ENCODE measurements around the gene FAN1. TPM values are rescaled to one million over a fixed set of nuclear protein-coding genes. Genes with fewer than 3 reads are reported as not detected.

Gene FAN1
- total and polyA plus RNA-seq, 9 of the 15 experiments (the other 6 are each of a cell fraction or from before 2014, with no cell fraction given), result 1.5 to 16.8 (median 12.0) TPM

GRCh38 chr15:30925686-30926085 is 22.0 kb downstream of the FAN1 start:
- Histone ChIP-seq H3K4me2 (ENCODE audit: insufficient read depth, low read length) (no peak overlapping the region), H3K27ac (ENCODE audit: extremely low read depth, low read depth, low read length) (no peak overlapping the region), H3K9me3 (replicated peaks; ENCODE audit: control insufficient read depth, insufficient read depth, low read depth, low read length) (no peaks in the 10 kb centered on the region), H3K79me2 (ENCODE audit: control insufficient read depth, insufficient read depth, low read length) (no peaks in the 10 kb centered on the region), H3K9me1 (ENCODE audit: control insufficient read depth, insufficient read depth, low read length) (no peaks in the 10 kb centered on the region), H3K4me3 (no peak overlapping the region), H2AFZ (ENCODE audit: low read depth, low read length) (no peak overlapping the region), H3K4me1 (replicated peaks in 1 of 2; ENCODE audit: control insufficient read depth in 2 of 2, insufficient read depth in 2 of 2, low read length in 2 of 2) (no peaks in the 10 kb centered on the region), H4K20me1 (replicated peaks; ENCODE audit: control insufficient read depth, insufficient read depth, low read length) (0 out of 2 replicates have a peak, but pooled peaks cover 6% of the 10 kb centered on the region), H3K27me3 (ENCODE audit: control insufficient read depth in 2 of 2, insufficient read depth in 2 of 2, low read length in 2 of 2) (no peaks in the 10 kb centered on the region; a peak in 1 of 5 replicates), H3K36me3 (ENCODE audit: control insufficient read depth, insufficient read depth, low read length) (peaks cover 89% of the 10 kb centered on the region), H3K9ac (ENCODE audit: insufficient read depth in 1 of 2, low read depth in 2 of 2, low read length in 2 of 2) (peak overlapping the region in 1 of 2 experiments; percentile 39; a peak in 1 of 4 replicates)
- CTCF ChIA-PET (ENCODE audit: low intra/inter-chr PET ratio), result no interaction called here
- FAIRE-seq (no peak), DNase-seq (ENCODE audit: extremely low read depth in 1 of 4, low spot score in 3 of 4) (no peak), ATAC-seq (no peak)
- TF ChIP-seq POLR2AphosphoS5 (IDR thresholded peaks at IDR 0.05; ENCODE audit: control insufficient read depth, insufficient read depth, low read depth, low read length) (no peak), WHSC1 (IDR thresholded peaks at IDR 0.05; ENCODE audit: low read length) (no peak), MECOM (CRISPR knock-in tag; IDR thresholded peaks at IDR 0.05) (no peak), STAT5B (CRISPR knock-in tag; IDR thresholded peaks at IDR 0.05) (no peak), CHAMP1 (IDR thresholded peaks at IDR 0.05) (no peak), POLR2G (IDR thresholded peaks at IDR 0.05; ENCODE audit: low read depth, low read length) (no peak), ZC3H4 (CRISPR knock-in tag; IDR thresholded peaks at IDR 0.05; ENCODE audit: borderline replicate concordance) (no peak), NFYB (IDR thresholded peaks at IDR 0.05; ENCODE audit: extremely low read depth, insufficient read length) (no peak), NFRKB (IDR thresholded peaks at IDR 0.05; ENCODE audit: low read depth) (no peak), TCFL5 (CRISPR knock-in tag; conservative IDR thresholded peaks at IDR 0.05) (no peak), MEF2A (IDR thresholded peaks at IDR 0.05; ENCODE audit: control insufficient read depth, low read depth, low read length) (no peak)
- TF ChIP-seq, protein P1, sequence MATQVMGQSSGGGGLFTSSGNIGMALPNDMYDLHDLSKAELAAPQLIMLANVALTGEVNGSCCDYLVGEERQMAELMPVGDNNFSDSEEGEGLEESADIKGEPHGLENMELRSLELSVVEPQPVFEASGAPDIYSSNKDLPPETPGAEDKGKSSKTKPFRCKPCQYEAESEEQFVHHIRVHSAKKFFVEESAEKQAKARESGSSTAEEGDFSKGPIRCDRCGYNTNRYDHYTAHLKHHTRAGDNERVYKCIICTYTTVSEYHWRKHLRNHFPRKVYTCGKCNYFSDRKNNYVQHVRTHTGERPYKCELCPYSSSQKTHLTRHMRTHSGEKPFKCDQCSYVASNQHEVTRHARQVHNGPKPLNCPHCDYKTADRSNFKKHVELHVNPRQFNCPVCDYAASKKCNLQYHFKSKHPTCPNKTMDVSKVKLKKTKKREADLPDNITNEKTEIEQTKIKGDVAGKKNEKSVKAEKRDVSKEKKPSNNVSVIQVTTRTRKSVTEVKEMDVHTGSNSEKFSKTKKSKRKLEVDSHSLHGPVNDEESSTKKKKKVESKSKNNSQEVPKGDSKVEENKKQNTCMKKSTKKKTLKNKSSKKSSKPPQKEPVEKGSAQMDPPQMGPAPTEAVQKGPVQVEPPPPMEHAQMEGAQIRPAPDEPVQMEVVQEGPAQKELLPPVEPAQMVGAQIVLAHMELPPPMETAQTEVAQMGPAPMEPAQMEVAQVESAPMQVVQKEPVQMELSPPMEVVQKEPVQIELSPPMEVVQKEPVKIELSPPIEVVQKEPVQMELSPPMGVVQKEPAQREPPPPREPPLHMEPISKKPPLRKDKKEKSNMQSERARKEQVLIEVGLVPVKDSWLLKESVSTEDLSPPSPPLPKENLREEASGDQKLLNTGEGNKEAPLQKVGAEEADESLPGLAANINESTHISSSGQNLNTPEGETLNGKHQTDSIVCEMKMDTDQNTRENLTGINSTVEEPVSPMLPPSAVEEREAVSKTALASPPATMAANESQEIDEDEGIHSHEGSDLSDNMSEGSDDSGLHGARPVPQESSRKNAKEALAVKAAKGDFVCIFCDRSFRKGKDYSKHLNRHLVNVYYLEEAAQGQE (IDR thresholded peaks at IDR 0.05; ENCODE audit: borderline replicate concordance), result no peak
- TF ChIP-seq, protein P1 (CRISPR knock-in tag; IDR thresholded peaks at IDR 0.05; ENCODE audit: low read depth), result no peak
- intact Hi-C loops (cut with micrococcal nuclease), result no loop called here
- POLR2A ChIA-PET, result no interaction called here
- no TSS peak for BruUV-seq (replicated peaks)
- 74% methylated on average over 9 of the region's 9 CpGs for WGBS (ENCODE audit: insufficient coverage, low coverage, missing lambda C conversion rate)
- in situ Hi-C loops (cut with MboI), result no loop called here
